HFF-Myc (cell line): Measurements from ENCODE around the gene RHOC.
"Not testable (repeated sequence)": the region's sequence is repeated elsewhere in the genome, so short reads cannot be mapped to it uniquely, and the experiment has no call there.

ENCODE experiments used
- DNase-seq: peaks from one replicate; pipeline ENCODE4 v3.0.0-alpha.2; 2011; ENCODE audit warnings: low read depth; ENCODE audit errors: extremely low read depth
- H3K4me3 ChIP-seq: replicated peaks from 2 replicates; pipeline ENCODE4 v1.5.1; 2011; ENCODE audit warnings: low read depth, mild to moderate bottlenecking, control low read depth, low read length
- CTCF ChIP-seq: IDR thresholded peaks from 2 replicates; pipeline ENCODE4 v1.5.1; 2012; ENCODE audit warnings: mild to moderate bottlenecking, low read depth, low read length, control low read depth; ENCODE audit errors: missing control alignments

RHOC gene

GRCh38 chr1:112722601-112723510 is 15.9 kb upstream of the RHOC start:
- no peak overlapping the region for H3K4me3 ChIP-seq
- no peak for TF ChIP-seq CTCF
- DNase-seq: no peak

- H3K4me3 ChIP-seq: no peak overlapping the region
- TF ChIP-seq CTCF: no peak
- DNase-seq: no peak
Measured at GRCh38 chr1:112721966-112722524, 15.1 kb upstream of the RHOC start.

- H3K4me3 ChIP-seq, DNase-seq: not testable (repeated sequence)
Measured at GRCh38 chr1:112721294-112721693, 14.4 kb upstream of the RHOC start.

- H3K4me3 ChIP-seq: no peak overlapping the region
- no peak for DNase-seq
- no peak for TF ChIP-seq CTCF
Measured at GRCh38 chr1:112720800-112721199, 13.9 kb upstream of the RHOC start.

GRCh38 chr1:112719706-112720105 is 12.8 kb upstream of the RHOC start:
- TF ChIP-seq CTCF: no peak
- no peak overlapping the region for H3K4me3 ChIP-seq
- no peak for DNase-seq

GRCh38 chr1:112718691-112719418 is 11.9 kb upstream of the RHOC start:
- TF ChIP-seq CTCF: peak; percentile 82
- H3K4me3 ChIP-seq: peak overlapping the region; percentile 2; the same call in 1 of the 2 replicates
- DNase-seq: no peak
